ENCODE results near the gene LDLRAD4. TPM values are rescaled to one million over a fixed set of nuclear protein-coding genes. Genes with fewer than 3 reads are reported as not detected.
A peak's percentile ranks its signal among the peaks of the same experiment; 100 is the strongest.

Gene LDLRAD4
- total RNA-seq, 1 experiment from 2014 or later: 0.68 TPM

DNA sequence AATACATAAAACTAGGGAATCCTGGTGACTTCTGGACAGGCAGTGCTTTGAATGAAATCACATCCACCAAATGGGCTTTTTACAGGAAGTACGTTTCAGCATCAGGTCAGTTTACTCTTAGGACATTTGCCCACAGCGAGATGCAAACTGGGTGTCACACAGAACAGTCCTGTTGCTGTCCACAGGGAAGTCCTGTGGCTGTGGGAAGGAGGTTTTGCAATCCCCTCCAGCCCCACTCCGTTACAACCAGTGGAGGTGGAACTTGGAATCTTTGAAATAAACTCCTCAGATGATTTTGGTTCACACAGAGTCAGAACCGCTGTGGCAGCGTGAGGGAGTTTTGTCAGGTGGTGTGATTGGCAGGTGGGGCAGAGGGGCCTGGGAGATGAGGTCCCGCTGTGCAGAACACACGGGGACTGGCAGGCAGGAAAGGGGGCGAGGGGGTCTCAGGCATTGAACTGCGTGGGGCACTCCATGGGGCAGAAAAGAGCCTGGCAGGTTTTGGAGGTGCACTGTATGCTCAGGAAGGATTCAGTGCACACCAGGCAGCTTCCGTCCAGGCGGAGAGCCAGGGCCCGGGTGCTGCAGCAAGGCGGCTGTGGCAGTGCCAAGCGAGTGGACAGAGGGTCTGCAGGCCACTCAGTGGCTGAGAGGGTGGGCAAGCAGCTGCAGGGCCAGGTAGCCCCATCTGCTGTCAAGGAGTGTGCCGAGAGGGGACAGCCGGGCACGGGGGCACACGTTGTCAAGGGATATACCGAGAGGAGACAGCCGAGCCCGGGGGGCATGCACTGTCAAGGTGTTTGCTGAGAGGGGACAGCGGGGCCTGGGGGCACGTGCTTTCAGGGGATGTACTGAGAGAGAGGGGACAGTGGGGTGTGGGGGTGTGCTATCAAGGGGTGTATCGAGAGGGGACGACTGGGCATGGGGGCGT, 148.7 kb downstream of the LDLRAD4 start:
- H3K27me3 ChIP-seq (replicated peaks): no peaks in the 10 kb centered on the region
- no peaks in the 10 kb centered on the region for H3K9me3 ChIP-seq (replicated peaks)
- no peaks in the 10 kb centered on the region for H3K36me3 ChIP-seq
- H3K4me3 ChIP-seq: no peak overlapping the region
- H3K4me1 ChIP-seq (replicated peaks): peaks cover 19% of the 10 kb centered on the region
- H3K27ac ChIP-seq: no peak overlapping the region
- DNase-seq (ENCODE audit: low read depth in 1 of 2, low spot score in 2 of 2): no peak

DNA sequence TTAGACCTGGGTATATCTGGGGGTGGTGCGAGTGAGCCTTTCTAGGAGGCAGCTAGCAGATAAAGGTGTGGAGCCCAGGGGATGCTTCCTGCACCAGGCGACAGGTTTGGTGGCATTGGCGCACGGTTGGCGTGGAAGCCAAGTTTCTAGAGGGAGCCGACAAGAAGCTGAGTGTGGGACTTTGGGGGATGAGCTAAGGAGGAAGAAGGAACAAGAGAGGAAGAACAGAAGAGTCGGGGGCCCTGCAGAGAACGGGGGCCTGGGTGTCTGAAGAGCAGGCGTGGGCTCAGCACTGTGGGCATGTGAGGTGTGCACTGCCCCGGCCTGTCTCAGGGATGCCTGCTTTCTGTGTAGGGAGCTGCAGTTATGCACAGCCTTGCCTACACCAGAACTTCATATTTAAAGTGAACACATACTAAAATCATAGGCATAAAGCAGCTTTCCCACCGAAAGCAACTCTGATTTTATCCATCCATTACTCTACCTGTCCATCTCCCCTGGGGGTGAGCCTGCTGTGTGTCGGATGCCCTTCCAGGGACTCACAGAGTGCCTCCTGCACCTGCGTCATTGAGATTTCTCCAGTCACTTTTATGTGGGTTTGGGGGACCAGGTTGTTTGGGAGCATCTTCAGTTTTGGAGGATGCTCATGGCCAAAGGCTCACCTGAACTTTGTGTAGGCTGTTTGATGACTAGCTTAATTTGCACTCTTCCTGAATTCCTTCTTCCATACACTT, 149.7 kb downstream of the LDLRAD4 start:
- Histone ChIP-seq H3K27me3 (replicated peaks) (no peaks in the 10 kb centered on the region), H3K9me3 (replicated peaks) (no peaks in the 10 kb centered on the region), H3K27ac (no peak overlapping the region), H3K36me3 (no peaks in the 10 kb centered on the region), H3K4me3 (no peak overlapping the region), H3K4me1 (replicated peaks) (peaks cover 24% of the 10 kb centered on the region)
- no peak for DNase-seq (ENCODE audit: low read depth in 1 of 2, low spot score in 2 of 2)

DNA sequence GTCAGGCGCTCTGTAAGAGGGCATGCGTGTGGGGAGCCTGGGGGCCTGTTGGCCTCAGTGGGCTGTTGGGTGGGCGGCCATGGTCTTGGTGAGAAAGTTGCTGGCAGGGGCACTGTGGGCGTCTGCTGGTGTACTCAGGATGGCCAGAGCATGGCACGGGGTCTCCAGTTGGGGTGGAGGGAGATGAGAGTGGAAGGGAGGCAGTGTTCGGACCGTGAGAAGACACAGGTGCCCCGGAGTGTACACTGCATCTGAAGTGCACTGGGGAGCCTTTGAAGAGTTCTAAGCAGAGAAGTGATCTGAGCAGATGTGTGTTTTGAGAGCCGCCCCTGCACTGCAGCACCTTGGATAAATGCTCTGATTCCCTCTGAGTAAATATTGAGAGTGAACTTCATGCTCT, 150.8 kb downstream of the LDLRAD4 start:
- H3K27me3 ChIP-seq (replicated peaks): no peaks in the 10 kb centered on the region
- H3K4me3 ChIP-seq: no peak overlapping the region
- no peaks in the 10 kb centered on the region for H3K9me3 ChIP-seq (replicated peaks)
- H3K36me3 ChIP-seq: no peaks in the 10 kb centered on the region
- H3K27ac ChIP-seq: no peak overlapping the region
- peaks cover 27% of the 10 kb centered on the region for H3K4me1 ChIP-seq (replicated peaks)
- DNase-seq (ENCODE audit: low read depth in 1 of 2, low spot score in 2 of 2): no peak

DNA sequence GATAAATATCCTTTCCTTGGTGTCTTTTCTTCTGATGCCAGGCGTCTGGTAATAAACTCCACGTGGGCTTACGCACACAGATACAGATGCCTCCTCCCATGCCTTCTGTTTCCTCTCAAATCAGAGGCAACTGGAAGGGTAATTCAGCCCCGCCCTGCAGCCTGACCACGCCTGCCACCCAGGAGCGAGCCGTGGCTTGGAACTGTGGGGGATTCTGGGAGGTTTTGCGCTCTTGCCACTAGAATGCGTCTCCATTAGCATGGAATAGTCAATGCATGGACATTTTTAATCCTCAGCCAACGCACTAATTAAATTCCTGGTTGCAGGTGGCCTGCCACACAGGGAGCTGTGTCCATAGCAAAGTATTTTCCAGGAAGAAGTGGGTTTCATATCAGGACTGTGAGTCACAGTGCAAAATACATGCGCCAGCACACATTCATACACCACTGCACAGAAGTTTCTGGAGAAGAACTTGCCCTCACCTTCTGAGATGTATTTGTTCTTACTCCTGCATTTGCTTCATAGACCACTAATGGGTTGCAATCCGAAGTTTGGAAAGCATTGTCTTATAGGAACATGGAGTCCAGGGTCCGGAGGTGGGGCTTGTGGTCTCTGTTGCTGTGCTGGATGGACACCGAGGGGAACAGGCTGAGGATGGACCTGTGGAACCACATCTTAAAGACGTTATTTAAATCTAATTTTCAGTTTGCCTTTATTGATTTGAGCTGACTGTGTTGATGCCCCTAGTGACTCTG, 151.4 kb downstream of the LDLRAD4 start:
- Histone ChIP-seq H3K27ac (no peak overlapping the region), H3K27me3 (replicated peaks) (no peaks in the 10 kb centered on the region)
- peak; percentile 77 to 81 for DNase-seq (ENCODE audit: low read depth in 1 of 2, low spot score in 2 of 2)

DNA sequence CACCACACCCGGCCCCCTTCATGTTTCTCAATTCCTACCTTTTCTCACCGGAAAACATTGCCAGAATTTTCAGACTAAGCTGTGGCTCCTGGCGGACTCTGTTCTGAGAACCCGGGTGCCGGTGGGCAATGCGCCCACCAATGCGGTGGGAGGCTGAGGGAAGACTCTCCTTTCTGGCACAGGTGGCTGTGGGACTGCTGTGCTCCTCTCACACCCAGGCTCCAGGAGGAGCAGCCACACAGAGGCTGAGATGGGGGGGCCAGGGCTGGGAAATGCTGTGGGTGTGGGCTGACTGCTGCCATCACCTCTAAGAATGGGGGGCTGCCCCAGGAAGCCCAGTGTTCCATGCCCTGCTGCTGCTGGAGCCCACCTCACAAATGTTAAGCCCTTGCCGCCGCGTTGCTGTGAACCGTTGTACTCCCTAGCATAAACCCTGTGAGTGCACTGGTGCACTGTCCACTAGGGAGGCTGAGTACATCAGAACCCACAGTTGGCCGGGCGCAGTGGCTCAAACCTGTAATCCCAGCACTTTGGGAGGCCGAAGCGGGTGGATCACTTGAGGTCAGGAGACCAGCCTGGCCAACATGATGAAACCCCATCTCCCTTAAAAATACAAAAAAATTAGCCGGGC, 152.6 kb downstream of the LDLRAD4 start:
- DNase-seq (ENCODE audit: low read depth in 1 of 2, low spot score in 2 of 2): no peak
- H3K4me1 ChIP-seq (replicated peaks): peaks cover 44% of the 10 kb centered on the region

More for the DNA sequence above, 151.4 kb downstream of the LDLRAD4 start:
- Histone ChIP-seq H3K36me3 (no peaks in the 10 kb centered on the region), H3K9me3 (replicated peaks) (no peaks in the 10 kb centered on the region), H3K4me1 (replicated peaks) (peaks cover 32% of the 10 kb centered on the region), H3K4me3 (no peak overlapping the region)

DNA sequence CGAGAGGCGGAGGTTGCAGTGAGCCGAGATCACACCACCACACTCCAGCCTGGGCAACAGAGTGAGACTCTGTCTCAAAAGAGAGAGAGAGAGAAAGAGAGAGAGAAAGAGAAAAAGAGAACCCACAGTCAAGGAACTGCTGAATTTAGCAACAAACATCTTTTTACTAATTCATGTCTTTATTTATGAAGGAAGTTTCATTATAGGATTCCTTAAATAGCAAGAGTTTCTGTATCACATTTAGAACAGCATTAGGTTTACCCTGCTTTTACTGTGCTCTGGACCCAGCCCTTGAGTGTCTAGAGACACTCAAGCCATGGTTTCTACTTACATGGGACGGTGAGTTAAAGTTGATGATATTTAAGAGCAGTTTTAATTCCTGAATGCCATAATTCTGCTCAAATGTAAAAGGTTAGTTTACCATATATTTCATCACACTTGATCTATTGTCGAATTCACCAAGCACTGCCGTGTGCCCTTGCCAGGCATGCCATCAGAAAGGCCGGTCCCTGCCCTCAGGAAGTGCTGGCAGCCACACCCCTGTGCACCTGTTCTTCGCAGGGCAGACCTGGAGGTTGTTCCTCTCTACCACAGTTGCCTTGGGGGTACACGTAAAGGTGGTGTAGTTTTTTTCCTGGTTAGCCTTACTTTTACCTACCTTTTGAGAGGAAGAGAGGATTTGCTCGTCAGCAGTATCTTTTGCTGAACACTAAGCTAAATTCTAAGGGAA, 153.3 kb downstream of the LDLRAD4 start:
- H3K9me3 ChIP-seq (replicated peaks): no peaks in the 10 kb centered on the region
- peaks cover 44% of the 10 kb centered on the region for H3K4me1 ChIP-seq (replicated peaks)
- H3K27ac ChIP-seq: no peak overlapping the region

More for the DNA sequence above, 152.6 kb downstream of the LDLRAD4 start:
- Histone ChIP-seq H3K27ac (no peak overlapping the region), H3K27me3 (replicated peaks) (no peaks in the 10 kb centered on the region), H3K36me3 (no peaks in the 10 kb centered on the region), H3K9me3 (replicated peaks) (no peaks in the 10 kb centered on the region), H3K4me3 (no peak overlapping the region)

DNA sequence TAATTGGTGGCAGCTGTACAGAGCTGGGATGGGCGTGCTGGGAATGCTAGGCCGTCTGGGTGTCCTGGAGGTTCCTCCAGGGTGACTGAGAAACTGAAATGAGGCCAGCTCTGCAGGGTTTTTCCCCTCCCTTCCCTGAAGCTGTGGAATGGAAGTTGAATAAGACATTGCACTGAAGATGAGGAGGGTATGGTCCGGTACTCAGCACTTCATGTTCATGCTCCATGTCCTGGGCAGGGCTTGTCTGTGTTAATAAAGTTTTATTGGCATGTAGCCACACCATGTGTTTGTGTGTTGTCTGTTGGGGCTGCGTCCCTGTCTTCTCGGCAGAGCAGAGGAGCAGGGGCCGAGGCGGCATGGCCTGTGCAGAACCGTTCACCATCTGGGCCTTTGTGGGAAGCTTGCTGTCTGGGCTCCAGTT, 154.0 kb downstream of the LDLRAD4 start:
- no peaks in the 10 kb centered on the region for H3K9me3 ChIP-seq (replicated peaks)
- DNase-seq (ENCODE audit: low read depth in 1 of 2, low spot score in 2 of 2): peak in 1 of 2 experiments; percentile 27
- no peaks in the 10 kb centered on the region for H3K36me3 ChIP-seq
- peaks cover 48% of the 10 kb centered on the region for H3K4me1 ChIP-seq (replicated peaks)
- H3K27me3 ChIP-seq (replicated peaks): no peaks in the 10 kb centered on the region
- no peak overlapping the region for H3K4me3 ChIP-seq
- no peak overlapping the region for H3K27ac ChIP-seq

More for the DNA sequence above, 153.3 kb downstream of the LDLRAD4 start:
- Histone ChIP-seq H3K4me3 (no peak overlapping the region), H3K36me3 (no peaks in the 10 kb centered on the region), H3K27me3 (replicated peaks) (no peaks in the 10 kb centered on the region)
- DNase-seq (ENCODE audit: low read depth in 1 of 2, low spot score in 2 of 2): no peak

DNA sequence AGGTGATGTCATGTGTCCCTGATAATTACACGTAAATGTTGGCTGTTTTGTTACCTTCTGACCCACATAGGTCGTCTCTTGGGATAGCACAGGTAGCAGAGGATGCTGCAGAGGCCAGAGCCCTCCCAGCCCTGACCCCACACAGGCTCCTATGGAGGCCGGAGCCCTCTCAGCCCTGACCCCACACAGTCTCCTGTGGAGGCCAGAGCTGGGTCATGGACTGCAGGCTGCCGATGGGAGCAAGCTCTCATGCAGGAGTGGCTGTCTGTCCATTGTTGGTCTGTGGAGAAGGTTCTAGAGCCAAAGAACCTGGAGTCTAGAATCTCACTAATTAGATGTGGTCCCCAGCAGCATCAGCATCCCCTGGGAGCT, 155.5 kb downstream of the LDLRAD4 start:
- no peak overlapping the region for H3K4me3 ChIP-seq
- no peaks in the 10 kb centered on the region for H3K36me3 ChIP-seq
- H3K4me1 ChIP-seq (replicated peaks): peaks cover 43% of the 10 kb centered on the region
- no peak overlapping the region for H3K27ac ChIP-seq
- no peak for DNase-seq (ENCODE audit: low read depth in 1 of 2, low spot score in 2 of 2)
- no peaks in the 10 kb centered on the region for H3K9me3 ChIP-seq (replicated peaks)
- no peaks in the 10 kb centered on the region for H3K27me3 ChIP-seq (replicated peaks)

DNA sequence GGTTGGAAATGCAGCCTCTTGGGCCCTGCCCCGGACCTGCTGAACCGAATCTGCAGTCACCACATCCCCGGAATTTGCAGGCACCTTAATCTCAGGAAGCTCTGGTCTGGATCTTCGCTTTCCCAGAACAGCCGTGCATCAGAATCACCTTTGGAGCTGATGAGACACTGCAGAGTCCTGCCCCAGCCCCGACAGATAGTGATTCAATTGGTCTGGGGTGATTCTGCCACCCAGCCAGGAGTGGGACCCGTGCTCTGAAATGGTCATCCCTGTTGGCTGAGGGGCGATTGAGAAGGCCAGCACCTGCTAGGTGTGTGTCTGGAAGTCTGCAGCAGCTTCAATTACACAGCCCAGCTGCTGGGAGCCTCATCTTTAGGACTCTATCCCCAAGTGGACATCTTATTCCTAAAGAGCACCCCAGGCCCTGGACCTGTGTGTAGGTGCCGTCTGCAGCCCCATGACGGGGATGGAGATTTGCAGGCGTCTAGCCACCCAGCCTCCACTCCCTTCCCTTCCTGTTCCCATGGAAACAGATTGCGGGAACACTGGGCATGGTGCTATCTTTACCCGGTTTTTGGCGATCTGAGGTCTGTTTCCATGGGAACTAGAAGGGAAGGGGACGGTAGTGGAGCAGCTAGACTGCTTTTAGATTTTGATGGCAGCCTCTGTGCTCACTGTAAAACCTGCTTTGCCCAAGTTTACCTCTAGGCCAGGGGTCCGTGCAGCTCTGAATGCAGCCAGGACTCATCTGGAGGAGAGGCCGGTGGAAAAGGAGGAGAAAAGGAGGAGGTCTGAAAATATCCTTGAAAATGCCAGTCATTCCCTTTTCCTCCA, 156.1 kb downstream of the LDLRAD4 start:
- no peaks in the 10 kb centered on the region for H3K27me3 ChIP-seq (replicated peaks)
- DNase-seq (ENCODE audit: low read depth in 1 of 2, low spot score in 2 of 2): no peak
- peak overlapping the region; percentile 60 for H3K27ac ChIP-seq
- H3K9me3 ChIP-seq (replicated peaks): no peaks in the 10 kb centered on the region
- H3K4me3 ChIP-seq: no peak overlapping the region
- peaks cover 37% of the 10 kb centered on the region for H3K4me1 ChIP-seq (replicated peaks)
- no peaks in the 10 kb centered on the region for H3K36me3 ChIP-seq

DNA sequence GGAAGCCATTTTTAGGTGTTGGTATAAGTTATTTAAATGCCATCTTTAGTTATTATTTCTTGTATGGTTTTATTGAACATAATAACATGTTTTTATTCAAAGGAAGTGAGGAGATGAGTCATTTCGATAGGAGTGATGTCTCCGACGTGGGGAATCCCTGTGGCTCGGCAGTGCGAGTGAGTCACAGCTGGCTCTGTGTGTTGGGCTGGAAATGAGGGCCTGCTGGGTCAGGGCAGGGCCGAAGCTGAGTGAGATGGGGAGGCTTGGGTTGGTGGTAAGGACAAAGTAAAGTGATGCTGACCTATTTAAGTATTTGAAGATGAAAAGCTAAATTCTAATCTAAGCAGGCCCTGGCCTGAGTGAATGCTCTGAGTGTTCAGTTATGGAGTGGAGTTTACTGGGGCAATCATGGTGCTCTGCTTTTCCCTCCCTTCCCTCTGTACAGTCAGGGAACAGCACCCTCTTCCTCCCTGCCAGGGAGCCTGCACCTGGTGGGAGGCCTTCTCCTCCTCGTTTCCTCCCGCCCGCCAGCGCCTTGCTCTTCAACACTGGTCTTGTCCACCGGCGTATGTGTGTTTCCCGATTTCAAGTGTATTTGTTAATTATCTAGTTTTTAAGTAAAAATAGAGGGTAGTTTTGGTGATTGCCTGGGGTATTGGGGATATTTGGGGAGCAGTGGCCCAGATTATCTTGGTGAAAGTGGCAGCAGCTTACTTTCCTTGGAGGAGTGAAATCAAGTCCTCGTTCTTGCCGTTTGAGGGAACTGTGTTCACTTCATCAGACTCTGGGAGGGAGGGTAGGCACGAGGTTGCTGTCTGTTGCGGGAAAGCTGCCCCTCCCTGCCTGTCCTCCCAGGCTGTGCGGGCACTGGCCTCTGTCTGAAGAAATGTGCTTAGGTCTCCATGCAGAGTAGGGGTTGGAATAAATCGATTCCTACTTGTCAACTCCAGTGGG, 157.0 kb downstream of the LDLRAD4 start:
- Histone ChIP-seq H3K36me3 (no peaks in the 10 kb centered on the region), H3K27ac (peak overlapping the region; percentile 60), H3K4me1 (replicated peaks) (peaks cover 30% of the 10 kb centered on the region), H3K4me3 (no peak overlapping the region), H3K27me3 (replicated peaks) (no peaks in the 10 kb centered on the region), H3K9me3 (replicated peaks) (no peaks in the 10 kb centered on the region)
- DNase-seq (ENCODE audit: low read depth in 1 of 2, low spot score in 2 of 2): peak; percentile 84 to 87

DNA sequence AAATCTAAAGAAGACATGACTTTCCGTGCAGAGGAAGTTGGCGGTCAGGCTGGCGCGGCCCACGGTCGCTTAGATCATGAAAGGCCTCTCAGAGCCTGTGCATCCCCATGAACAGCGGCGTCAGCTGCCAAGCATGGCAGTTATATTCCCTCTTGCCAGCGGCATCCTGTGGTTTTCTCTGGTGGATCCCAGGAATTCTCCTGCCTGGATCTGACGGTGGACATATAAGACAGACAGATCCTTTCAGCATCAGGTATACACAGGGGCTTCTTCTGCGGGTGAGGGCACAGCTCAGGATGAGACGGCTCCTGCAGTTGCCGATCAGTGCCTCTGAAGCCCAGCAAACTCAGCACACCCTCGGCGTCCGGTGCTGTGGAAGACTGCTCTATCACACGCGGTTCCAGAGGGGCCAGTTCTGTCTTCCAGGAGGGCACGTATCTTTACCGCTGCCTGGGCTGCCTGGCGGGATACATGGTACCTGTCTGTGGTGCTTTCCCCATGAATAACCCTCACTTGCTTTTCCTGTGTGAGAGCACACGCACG, 157.8 kb downstream of the LDLRAD4 start:
- Histone ChIP-seq H3K27ac (peak overlapping the region; percentile 60; the same call in 1 of the 2 replicates), H3K4me3 (no peak overlapping the region), H3K27me3 (replicated peaks) (no peaks in the 10 kb centered on the region), H3K36me3 (no peaks in the 10 kb centered on the region), H3K4me1 (replicated peaks) (peaks cover 30% of the 10 kb centered on the region), H3K9me3 (replicated peaks) (no peaks in the 10 kb centered on the region)
- no peak for DNase-seq (ENCODE audit: low read depth in 1 of 2, low spot score in 2 of 2)
